Testis (tissue), 2 donors: ENCODE data around the gene TRIM8.

ENCODE experiments used
- POLR2A ChIP-seq: fragments of 450-650 bp; IDR thresholded peaks from one replicate; pipeline ENCODE4 v1.6.1; 2017; ENCODE audit warnings: antibody characterized with exemption, mild to moderate bottlenecking, moderate library complexity
- TF ChIP-seq, protein P1 (sequence below), 3 experiments: fragments of 450-650 bp in 2 of 3; fragments of 200-600 bp in 1 of 3; sonication (generic) in 1 of 3; IDR thresholded peaks; one replicate each; pipeline ENCODE4 v1.5.1; 2016 to 2019; ENCODE audit warnings: antibody characterized with exemption in 3 of 3, mild to moderate bottlenecking in 2 of 3, moderate library complexity in 1 of 3

GRCh38 chr10:102643336-102644065, 778 bp upstream of the TRIM8 start:
- TF ChIP-seq, protein P1, sequence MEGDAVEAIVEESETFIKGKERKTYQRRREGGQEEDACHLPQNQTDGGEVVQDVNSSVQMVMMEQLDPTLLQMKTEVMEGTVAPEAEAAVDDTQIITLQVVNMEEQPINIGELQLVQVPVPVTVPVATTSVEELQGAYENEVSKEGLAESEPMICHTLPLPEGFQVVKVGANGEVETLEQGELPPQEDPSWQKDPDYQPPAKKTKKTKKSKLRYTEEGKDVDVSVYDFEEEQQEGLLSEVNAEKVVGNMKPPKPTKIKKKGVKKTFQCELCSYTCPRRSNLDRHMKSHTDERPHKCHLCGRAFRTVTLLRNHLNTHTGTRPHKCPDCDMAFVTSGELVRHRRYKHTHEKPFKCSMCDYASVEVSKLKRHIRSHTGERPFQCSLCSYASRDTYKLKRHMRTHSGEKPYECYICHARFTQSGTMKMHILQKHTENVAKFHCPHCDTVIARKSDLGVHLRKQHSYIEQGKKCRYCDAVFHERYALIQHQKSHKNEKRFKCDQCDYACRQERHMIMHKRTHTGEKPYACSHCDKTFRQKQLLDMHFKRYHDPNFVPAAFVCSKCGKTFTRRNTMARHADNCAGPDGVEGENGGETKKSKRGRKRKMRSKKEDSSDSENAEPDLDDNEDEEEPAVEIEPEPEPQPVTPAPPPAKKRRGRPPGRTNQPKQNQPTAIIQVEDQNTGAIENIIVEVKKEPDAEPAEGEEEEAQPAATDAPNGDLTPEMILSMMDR (IDR thresholded peaks at IDR 0.05), result no peak
- no peak for TF ChIP-seq POLR2A
